ENCODE results near the gene WT1.

Gene WT1

GRCh38 chr11:32422545-32422944 is 12.8 kb downstream of the WT1 start:
- no peak for TF ChIP-seq POLR2A (IDR thresholded peaks at IDR 0.05; ENCODE audit: low read depth, low read length)
- DNase-seq (ENCODE audit: insufficient read length, low spot score) (no peak), FAIRE-seq (no peak)

GRCh38 chr11:32421992-32422391 is 13.3 kb downstream of the WT1 start:
- DNase-seq (ENCODE audit: insufficient read length, low spot score) (no peak), FAIRE-seq (no peak)
- TF ChIP-seq POLR2A (IDR thresholded peaks at IDR 0.05; ENCODE audit: low read depth, low read length), result no peak

GRCh38 chr11:32420937-32421901 is 14.1 kb downstream of the WT1 start:
- no peak for DNase-seq (ENCODE audit: insufficient read length, low spot score)
- no peak for TF ChIP-seq POLR2A (IDR thresholded peaks at IDR 0.05; ENCODE audit: low read depth, low read length)
- peak; percentile 45 for FAIRE-seq

- FAIRE-seq, result no peak
- no peak for DNase-seq (ENCODE audit: insufficient read length, low spot score)
- no peak for TF ChIP-seq POLR2A (IDR thresholded peaks at IDR 0.05; ENCODE audit: low read depth, low read length)
Measured at GRCh38 chr11:32420139-32420538, 15.2 kb downstream of the WT1 start.

GRCh38 chr11:32418836-32419235 is 16.5 kb downstream of the WT1 start:
- TF ChIP-seq POLR2A (IDR thresholded peaks at IDR 0.05; ENCODE audit: low read depth, low read length), result no peak
- no peak for DNase-seq (ENCODE audit: insufficient read length, low spot score)
- no peak for FAIRE-seq

GRCh38 chr11:32417806-32418205 is 17.5 kb downstream of the WT1 start:
- FAIRE-seq (no peak), DNase-seq (ENCODE audit: insufficient read length, low spot score) (no peak)
- TF ChIP-seq POLR2A (IDR thresholded peaks at IDR 0.05; ENCODE audit: low read depth, low read length), result no peak

GRCh38 chr11:32416301-32416700 is 19.0 kb downstream of the WT1 start:
- FAIRE-seq, result no peak
- no peak for TF ChIP-seq POLR2A (IDR thresholded peaks at IDR 0.05; ENCODE audit: low read depth, low read length)

GRCh38 chr11:32414925-32415324 is 20.4 kb downstream of the WT1 start:
- FAIRE-seq, result no peak
- TF ChIP-seq POLR2A (IDR thresholded peaks at IDR 0.05; ENCODE audit: low read depth, low read length), result no peak
- no peak for DNase-seq (ENCODE audit: insufficient read length, low spot score)

More at GRCh38 chr11:32416301-32416700, 19.0 kb downstream of the WT1 start:
- DNase-seq (ENCODE audit: insufficient read length, low spot score), result no peak

- DNase-seq (ENCODE audit: insufficient read length, low spot score), result no peak
- no peak for TF ChIP-seq POLR2A (IDR thresholded peaks at IDR 0.05; ENCODE audit: low read depth, low read length)
- no peak for FAIRE-seq
Measured at GRCh38 chr11:32411942-32412615, 23.3 kb downstream of the WT1 start.

- no peak for FAIRE-seq
- no peak for TF ChIP-seq POLR2A (IDR thresholded peaks at IDR 0.05; ENCODE audit: low read depth, low read length)
- no peak for DNase-seq (ENCODE audit: insufficient read length, low spot score)
Measured at GRCh38 chr11:32405592-32405991, 29.7 kb downstream of the WT1 start.

GRCh38 chr11:32402836-32403235 is 32.5 kb downstream of the WT1 start:
- TF ChIP-seq POLR2A (IDR thresholded peaks at IDR 0.05; ENCODE audit: low read depth, low read length), result no peak
- no peak for DNase-seq (ENCODE audit: insufficient read length, low spot score)
- FAIRE-seq, result no peak

- FAIRE-seq (no peak), DNase-seq (ENCODE audit: insufficient read length, low spot score) (no peak)
- TF ChIP-seq POLR2A (IDR thresholded peaks at IDR 0.05; ENCODE audit: low read depth, low read length), result no peak
Measured at GRCh38 chr11:32400670-32401369, 34.5 kb downstream of the WT1 start.

- FAIRE-seq (no peak), DNase-seq (ENCODE audit: insufficient read length, low spot score) (no peak)
- TF ChIP-seq POLR2A (IDR thresholded peaks at IDR 0.05; ENCODE audit: low read depth, low read length), result no peak
Measured at GRCh38 chr11:32400196-32400595, 35.1 kb downstream of the WT1 start.

GRCh38 chr11:32396991-32397390 is 38.3 kb downstream of the WT1 start:
- TF ChIP-seq POLR2A (IDR thresholded peaks at IDR 0.05; ENCODE audit: low read depth, low read length), result no peak
- DNase-seq (ENCODE audit: insufficient read length, low spot score), result peak; percentile 15
- FAIRE-seq, result no peak

Measured in H54 (cell line).